Peyer's patch (tissue), 4 donors: Measurements from ENCODE around the gene RCOR1. TPM values are rescaled to one million over a fixed set of nuclear protein-coding genes. Genes with fewer than 3 reads are reported as not detected.

ENCODE experiments used
- DNase-seq, 3 donors: peaks; one replicate each; pipeline ENCODE4 v3.0.0-alpha.2; 2017 to 2019
- H3K27ac ChIP-seq, 4 donors: fragments of 200-600 bp; sonication (generic); one replicate each; pipeline ENCODE4 v1.5.1; 2016 to 2019
- H3K27me3 ChIP-seq, 2 donors: fragments of 200-600 bp; sonication (generic); one replicate each; pipeline ENCODE4 v1.5.1; 2019
- H3K36me3 ChIP-seq, 3 donors: fragments of 200-600 bp; sonication (generic); one replicate each; pipeline ENCODE4 v1.5.1; 2016 to 2019
- H3K4me1 ChIP-seq, 4 donors: fragments of 200-600 bp; sonication (generic); one replicate each; pipeline ENCODE4 v1.5.1; 2016 to 2019
- H3K4me3 ChIP-seq, 4 donors: fragments of 200-600 bp; sonication (generic); 1 replicate in 3 of 4; 2 replicates in 1 of 4; pipeline ENCODE4 v1.5.1; 2016 to 2019; ENCODE audit warnings: mild to moderate bottlenecking in 1 of 4
- H3K9me3 ChIP-seq, 4 donors: fragments of 200-600 bp; sonication (generic); one replicate each; pipeline ENCODE4 v1.5.1; 2016 to 2019; ENCODE audit warnings: mild to moderate bottlenecking in 1 of 4
- POLR2A ChIP-seq, 2 donors: fragments of 450-650 bp; IDR thresholded peaks; one replicate each; pipeline ENCODE4 v1.5.1; 2017; ENCODE audit warnings: antibody characterized with exemption in 2 of 2, mild to moderate bottlenecking in 2 of 2, moderate library complexity in 2 of 2
- total RNA-seq, 4 donors: library from RNA; depleted of rRNA; stranded (reverse); fragments of >200 nt; gene quantifications; one replicate each; pipeline ENCODE4 v1.1.0, GENCODE V29; 2016
- TF ChIP-seq, protein P1 (sequence below), 6 experiments: fragments of 450-650 bp in 4 of 6; fragments of 200-600 bp in 2 of 6; sonication (generic) in 1 of 6; IDR thresholded peaks; one replicate each; pipeline ENCODE4 v1.5.1; 2017 to 2019; ENCODE audit warnings: antibody characterized with exemption in 6 of 6, mild to moderate bottlenecking in 3 of 6, moderate library complexity in 1 of 6

Gene RCOR1
- total RNA-seq, 4 donors from 2014 or later, result 16.5 to 26.3 (median 21.1) TPM

DNA sequence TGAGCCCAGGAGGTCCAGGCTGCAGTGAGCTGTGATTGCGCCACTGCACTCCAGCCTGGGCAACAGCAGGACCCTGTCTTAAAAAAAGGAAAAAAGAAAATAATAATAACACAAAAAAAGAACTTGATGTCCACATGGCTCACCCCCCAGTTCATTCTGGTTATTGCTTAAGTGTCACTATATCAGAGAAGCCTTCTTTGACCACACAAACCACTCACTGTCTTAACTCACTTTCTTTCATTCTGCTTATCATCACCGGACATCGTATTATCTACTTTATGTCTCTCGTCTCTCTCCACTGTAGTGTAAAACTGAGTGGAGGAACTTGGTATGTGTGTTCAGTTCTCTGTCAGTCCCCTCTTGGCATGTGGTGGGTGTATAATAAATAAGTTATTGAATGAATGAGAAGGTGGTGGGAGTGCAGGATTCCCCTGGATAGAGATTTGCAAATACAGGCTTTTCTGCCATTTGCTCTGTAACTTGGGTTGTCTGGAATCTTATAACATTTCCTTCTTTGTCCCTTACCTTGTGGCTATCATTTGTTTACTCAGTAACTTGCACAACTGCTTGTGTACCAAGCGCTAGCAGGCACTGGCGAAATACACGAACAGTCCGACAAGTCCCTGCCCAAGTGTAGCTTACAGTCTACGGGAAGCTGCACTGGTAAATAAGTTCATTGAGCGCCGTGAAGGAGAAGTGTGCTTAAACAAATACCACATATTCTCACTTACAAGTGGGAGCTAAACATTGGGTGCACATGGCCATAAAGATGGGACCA lies 98.2 kb downstream of the RCOR1 start:
- no peak for DNase-seq
- Histone ChIP-seq H3K9me3 (no peaks in the 10 kb centered on the region), H3K27ac (no peak overlapping the region), H3K27me3 (no peaks in the 10 kb centered on the region), H3K4me1 (peaks cover 0 to 20% (median 3%) of the 10 kb centered on the region in 4 donors), H3K36me3 (no peaks in the 10 kb centered on the region), H3K4me3 (no peak overlapping the region)
- TF ChIP-seq, protein P1, sequence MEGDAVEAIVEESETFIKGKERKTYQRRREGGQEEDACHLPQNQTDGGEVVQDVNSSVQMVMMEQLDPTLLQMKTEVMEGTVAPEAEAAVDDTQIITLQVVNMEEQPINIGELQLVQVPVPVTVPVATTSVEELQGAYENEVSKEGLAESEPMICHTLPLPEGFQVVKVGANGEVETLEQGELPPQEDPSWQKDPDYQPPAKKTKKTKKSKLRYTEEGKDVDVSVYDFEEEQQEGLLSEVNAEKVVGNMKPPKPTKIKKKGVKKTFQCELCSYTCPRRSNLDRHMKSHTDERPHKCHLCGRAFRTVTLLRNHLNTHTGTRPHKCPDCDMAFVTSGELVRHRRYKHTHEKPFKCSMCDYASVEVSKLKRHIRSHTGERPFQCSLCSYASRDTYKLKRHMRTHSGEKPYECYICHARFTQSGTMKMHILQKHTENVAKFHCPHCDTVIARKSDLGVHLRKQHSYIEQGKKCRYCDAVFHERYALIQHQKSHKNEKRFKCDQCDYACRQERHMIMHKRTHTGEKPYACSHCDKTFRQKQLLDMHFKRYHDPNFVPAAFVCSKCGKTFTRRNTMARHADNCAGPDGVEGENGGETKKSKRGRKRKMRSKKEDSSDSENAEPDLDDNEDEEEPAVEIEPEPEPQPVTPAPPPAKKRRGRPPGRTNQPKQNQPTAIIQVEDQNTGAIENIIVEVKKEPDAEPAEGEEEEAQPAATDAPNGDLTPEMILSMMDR (IDR thresholded peaks at IDR 0.05), result no peak
- no peak for TF ChIP-seq POLR2A (IDR thresholded peaks at IDR 0.05)

DNA sequence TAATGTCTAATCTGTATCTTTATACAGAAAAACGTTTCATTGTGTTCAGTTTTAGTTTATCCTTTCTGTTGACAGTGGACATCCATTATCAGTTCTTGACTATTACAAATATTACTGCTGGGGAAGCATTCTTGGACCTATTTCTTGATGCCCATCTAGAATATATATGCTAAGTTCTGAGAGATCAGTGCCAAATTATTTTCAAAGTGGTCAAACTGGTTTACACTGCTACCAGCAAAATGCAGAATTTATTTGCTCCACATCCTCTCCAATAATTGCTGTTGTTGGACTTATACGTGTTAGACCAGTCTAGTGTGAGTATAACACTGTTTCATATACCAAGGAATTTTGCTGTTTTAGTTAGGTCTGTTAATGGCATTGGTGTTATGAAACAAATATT lies 99.3 kb downstream of the RCOR1 start:
- Histone ChIP-seq H3K4me1 (peaks cover 0 to 26% (median 3%) of the 10 kb centered on the region in 4 donors), H3K27ac (no peak overlapping the region), H3K9me3 (no peaks in the 10 kb centered on the region), H3K36me3 (no peaks in the 10 kb centered on the region), H3K4me3 (no peak overlapping the region), H3K27me3 (no peaks in the 10 kb centered on the region)
- TF ChIP-seq, protein P1 (IDR thresholded peaks at IDR 0.05), result no peak
- TF ChIP-seq POLR2A (IDR thresholded peaks at IDR 0.05), result no peak
- no peak for DNase-seq

DNA sequence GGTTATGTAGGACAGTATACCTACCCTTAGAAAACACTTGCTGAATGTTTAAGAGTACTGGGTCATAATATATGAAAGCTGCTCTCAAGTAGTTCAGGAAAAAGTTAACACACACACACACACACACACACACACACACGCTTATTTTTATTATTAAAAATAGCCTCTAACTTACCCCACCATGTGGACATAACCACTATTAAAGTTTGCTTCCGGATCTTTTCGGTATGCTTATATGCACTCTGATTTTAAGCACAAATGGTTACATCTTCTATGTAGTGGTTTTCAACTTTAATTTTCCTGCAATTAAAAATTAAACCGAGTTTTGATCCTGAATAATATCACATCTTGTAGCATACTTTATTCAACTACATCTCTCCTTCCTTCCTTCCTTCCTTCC lies 99.9 kb downstream of the RCOR1 start:
- Histone ChIP-seq H3K27me3 (no peaks in the 10 kb centered on the region), H3K27ac (no peak overlapping the region), H3K9me3 (no peaks in the 10 kb centered on the region), H3K4me1 (peaks cover 0 to 29% (median 3%) of the 10 kb centered on the region in 4 donors), H3K36me3 (no peaks in the 10 kb centered on the region), H3K4me3 (no peak overlapping the region)
- no peak for TF ChIP-seq POLR2A (IDR thresholded peaks at IDR 0.05)
- TF ChIP-seq, protein P1 (IDR thresholded peaks at IDR 0.05), result no peak
- no peak for DNase-seq

DNA sequence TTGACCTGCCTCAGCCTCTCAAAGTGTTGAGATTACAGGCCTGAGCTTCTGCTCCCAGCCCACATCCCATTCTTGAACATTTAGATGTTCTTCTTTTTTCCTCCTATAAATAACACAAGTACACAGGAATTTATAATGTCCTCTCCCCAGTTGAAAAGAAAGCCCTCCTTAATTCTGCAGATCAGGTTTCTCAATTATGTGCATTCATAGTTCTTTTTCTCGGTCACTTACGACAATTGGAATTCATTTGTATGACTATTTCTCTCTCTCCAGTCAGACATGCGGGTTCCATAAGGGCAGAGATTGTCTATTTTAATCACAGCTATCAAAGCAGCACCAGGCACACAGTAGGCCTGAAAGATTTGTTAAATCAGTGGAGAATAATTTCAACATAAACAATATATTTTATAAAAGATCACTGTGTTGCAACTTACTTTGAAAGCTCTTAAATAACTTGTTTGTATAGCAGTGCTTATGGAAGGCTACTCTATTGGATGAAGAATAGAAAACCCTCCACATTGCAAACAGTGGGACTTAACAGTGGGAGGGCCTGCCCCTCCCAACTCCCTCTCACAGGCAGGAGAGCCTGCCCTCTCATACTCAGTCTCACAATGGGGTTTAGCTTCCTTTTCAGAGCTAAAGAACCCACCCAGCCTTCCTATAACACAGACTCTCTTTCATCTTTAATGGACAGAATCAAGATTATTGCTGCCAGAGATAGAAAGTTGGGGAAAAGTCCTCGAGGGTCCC lies 100.7 kb downstream of the RCOR1 start:
- no peak overlapping the region for H3K4me3 ChIP-seq

DNA sequence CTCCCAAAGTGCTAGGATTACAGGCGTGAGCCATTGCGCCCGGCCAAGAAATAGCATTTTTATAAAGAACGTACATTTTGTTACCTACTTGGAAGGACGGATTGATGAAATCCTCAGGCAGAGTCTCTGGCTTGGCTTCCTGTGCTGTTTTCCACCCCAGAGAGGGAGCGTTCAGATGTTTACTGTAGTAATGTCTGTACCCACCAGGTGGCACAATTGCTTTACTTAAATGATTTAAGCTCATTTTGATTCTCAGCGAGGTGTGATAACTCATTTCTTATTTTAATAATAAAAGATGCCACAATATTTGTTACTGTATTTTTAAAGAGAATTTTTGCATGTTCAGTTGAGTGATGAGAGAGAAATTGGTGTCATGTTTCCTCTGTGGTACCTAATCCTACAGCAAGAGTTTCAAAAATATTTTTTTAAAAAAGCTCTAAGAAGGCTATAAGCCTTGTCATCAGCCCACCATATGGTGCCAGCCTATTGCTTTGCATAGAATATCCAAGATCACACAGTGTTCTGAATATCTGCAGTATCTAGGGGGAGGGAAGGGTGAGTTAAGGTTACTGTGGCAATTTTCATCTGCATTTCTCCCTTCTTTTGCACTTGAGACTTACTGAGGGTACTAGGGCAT lies 102.2 kb downstream of the RCOR1 start:
- Histone ChIP-seq H3K27ac (peak overlapping the region in 1 of 4 donors; percentile 4), H3K36me3 (no peaks in the 10 kb centered on the region), H3K4me1 (peaks cover 0 to 36% (median 4%) of the 10 kb centered on the region in 4 donors), H3K9me3 (no peaks in the 10 kb centered on the region), H3K4me3 (no peak overlapping the region), H3K27me3 (no peaks in the 10 kb centered on the region)
- peak in 2 of 3 donors; percentile 65 to 84 for DNase-seq
- TF ChIP-seq, protein P1 (IDR thresholded peaks at IDR 0.05), result peak; percentile 48 to 88 (median 80)
- no peak for TF ChIP-seq POLR2A (IDR thresholded peaks at IDR 0.05)

More for the DNA sequence above, 100.7 kb downstream of the RCOR1 start:
- DNase-seq, result no peak
- Histone ChIP-seq H3K36me3 (no peaks in the 10 kb centered on the region), H3K27me3 (no peaks in the 10 kb centered on the region), H3K27ac (no peak overlapping the region), H3K9me3 (no peaks in the 10 kb centered on the region), H3K4me1 (peaks cover 0 to 38% (median 4%) of the 10 kb centered on the region in 4 donors)
- no peak for TF ChIP-seq POLR2A (IDR thresholded peaks at IDR 0.05)
- TF ChIP-seq, protein P1 (IDR thresholded peaks at IDR 0.05), result no peak
